NCI-H1417 treated with DMSO at 0.1 percent for 48 hours (cell line): ENCODE results near the gene HSFX3.
"Not testable (repeated sequence)": the region's sequence is repeated elsewhere in the genome, so short reads cannot be mapped to it uniquely, and the experiment has no call there.

Source experiments
- DNase-seq: peaks from one replicate; lab custom pipeline; 2025; lab: John Stamatoyannopoulos, UW

HSFX3 gene

GRCh38 chrX:149545545-149546543 lies 3.9 kb downstream of the HSFX3 start:
- not testable (repeated sequence) for DNase-seq

DNA sequence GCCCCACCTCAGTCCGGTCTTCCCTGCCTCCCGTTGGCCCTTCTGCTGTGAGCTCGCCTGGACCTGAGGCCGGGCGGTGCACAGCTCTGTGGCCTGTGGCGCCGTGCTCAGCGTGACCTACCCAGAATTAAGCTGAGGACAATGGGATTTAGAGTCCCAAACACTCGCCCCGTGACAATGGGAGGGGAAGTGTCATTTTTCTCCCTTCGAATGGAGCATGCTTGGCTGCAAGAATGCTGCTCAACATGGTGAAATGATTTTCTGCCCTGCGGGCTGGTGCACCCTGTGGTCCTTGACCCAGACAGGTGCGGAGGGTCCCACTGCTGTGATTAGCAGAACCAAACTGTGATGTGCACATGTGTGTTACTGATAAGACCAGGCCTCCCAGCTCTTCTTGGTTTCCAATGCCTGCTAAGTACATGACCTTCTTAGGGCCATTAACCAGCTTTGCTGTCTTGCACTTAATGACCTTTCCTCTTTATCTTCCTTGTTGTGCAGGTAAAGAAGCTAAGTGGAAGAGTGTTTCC lies 8.1 kb downstream of the HSFX3 start:
- no peak for DNase-seq

GRCh38 chrX:149540621-149541520 lies 8.9 kb downstream of the HSFX3 start, which contains the start of gene EOLA1:
Gene EOLA1, plus strand, starts transcription at chrX:149541012. Its CDS starts 4,619 bp downstream, at chrX:149545631.
- DNase-seq = peak; percentile 82

DNA sequence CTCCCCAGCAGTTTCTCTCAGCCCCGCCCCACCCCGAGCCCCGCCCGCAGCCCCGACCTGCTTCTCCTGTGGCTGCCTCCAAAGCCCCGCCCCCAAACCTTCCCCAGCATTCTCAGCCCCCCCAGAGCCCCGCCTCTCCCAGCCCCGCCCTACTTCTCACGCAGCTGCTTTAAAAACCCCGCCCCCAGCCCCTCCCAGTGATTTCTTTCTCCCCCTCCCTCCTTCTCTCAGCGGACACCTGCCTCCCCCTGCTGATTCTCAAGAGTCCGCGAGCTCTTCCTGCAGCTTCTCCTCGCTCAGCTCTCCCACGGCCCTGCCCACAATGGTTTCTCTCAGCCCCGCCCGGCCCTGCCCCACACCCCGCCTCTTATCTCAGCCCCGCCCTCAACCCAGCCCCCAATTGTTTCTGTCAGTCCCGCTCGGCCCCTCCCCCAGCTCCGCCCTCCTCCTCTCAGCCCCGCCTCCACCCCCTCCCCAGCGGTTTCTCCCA lies 9.5 kb downstream of the HSFX3 start:
- DNase-seq = peak; percentile 55

DNA sequence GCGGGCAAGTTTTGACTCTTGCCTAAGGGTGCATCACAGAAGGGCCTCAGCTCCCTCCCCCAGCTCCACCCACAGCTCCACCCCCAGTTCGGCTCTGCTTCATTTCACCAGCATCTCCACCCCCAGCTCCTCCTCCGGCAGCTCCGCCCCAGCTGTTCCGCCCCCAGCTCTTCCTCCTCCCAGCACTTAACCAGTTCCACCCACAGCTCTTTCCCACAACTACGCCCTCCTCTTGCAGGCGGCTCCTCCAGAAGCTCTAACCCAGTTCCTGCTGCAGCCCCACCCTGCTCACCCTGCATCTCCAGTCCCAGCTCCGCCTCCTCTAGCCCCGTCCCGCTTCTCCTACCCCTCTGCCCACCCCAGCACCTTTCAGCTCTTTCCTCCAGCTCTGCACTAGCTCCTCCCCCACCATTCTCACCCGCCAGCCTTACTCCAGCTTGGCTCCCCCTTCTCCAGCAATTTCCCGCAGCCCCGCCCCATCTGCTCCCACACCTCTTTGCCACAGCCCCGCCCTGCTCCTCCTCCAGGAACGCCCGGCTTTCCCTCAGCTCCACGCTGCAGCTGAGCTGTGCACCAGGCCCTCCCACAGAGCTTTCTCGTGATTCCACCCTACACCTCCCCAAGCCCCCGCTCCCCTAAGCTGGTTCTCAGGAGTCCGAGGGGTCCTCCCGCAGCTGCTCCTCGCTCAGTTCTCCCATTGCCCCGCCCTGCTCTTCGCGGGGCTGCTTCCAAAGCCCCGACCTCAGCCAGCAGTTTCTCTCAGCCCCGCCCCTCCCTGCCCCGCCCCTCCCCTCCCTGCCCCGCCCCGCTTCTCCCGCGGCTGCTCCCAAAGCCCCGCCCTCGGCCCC lies 10.2 kb downstream of the HSFX3 start:
- DNase-seq = peak; percentile 70

DNA sequence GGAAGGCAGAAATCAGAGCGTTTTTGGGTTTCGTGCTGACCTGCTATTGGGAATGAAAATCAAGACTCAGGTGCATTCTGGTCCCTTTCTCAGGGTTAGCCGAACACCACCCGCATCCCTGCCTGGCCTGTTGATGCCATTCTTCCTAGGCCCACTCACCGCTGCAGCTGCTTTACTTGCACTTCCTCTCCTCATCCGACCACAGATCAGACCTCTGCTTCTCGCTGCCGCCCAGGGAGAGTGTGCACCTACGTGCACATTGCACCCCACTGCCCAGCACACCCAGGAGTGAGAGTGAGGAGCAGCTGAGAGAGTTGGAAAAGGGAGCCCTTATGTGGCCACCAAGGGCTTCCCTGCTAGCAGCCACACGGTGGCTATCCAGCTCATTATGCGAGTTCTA lies 12.2 kb downstream of the HSFX3 start:
- not testable (repeated sequence) for DNase-seq

- DNase-seq = not testable (repeated sequence)
These were observed 14.7 kb downstream of the HSFX3 start for GRCh38 chrX:149534926-149535602.

GRCh38 chrX:149533999-149534398 lies 15.7 kb downstream of the HSFX3 start:
- not testable (repeated sequence) for DNase-seq

- not testable (repeated sequence) for DNase-seq
These were observed 16.9 kb downstream of the HSFX3 start for GRCh38 chrX:149532868-149533267.

GRCh38 chrX:149531599-149531998 lies 18.1 kb downstream of the HSFX3 start:
- DNase-seq = no peak

GRCh38 chrX:149528381-149528780 lies 21.3 kb downstream of the HSFX3 start:
- DNase-seq = no peak

- no peak for DNase-seq
These were observed 22.0 kb downstream of the HSFX3 start for GRCh38 chrX:149527705-149528104.

DNA sequence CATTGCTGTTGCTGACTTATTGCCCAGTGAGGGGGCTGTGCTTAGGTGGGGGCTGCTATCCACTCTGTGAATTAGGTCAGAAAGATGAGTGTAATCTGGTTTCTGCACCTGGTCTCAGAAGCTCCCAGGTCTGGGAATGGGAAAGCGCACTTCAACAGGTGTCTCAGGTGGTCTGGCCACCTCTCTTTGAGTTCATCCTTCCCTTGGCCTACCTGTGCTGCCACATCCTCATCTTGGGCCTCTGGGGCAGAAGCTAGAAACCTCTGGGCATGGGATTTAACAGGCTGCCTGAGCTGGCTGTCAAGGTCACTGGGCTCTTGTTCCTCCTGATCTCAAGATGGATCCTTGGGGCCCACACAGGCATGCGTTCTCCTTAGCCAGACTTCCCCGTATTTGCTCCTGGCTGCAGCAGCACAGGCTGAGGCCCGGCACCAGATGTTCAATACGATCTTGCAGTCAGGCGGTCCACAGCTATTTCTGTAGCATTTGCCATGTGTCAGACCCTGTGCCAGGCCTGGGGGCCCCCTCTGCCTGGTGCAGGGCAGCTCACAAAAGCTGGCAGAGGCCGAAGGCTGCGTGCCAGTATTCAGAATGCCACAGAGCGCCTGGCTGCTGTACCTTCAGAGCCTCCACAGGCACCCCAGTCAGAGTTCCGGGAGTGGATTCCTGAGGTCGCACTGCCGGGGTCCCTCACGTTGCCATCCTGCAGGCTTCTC lies 23.2 kb downstream of the HSFX3 start:
- not testable (repeated sequence) for DNase-seq

- not testable (repeated sequence) for DNase-seq
These were observed 23.8 kb downstream of the HSFX3 start for GRCh38 chrX:149525903-149526302.

DNA sequence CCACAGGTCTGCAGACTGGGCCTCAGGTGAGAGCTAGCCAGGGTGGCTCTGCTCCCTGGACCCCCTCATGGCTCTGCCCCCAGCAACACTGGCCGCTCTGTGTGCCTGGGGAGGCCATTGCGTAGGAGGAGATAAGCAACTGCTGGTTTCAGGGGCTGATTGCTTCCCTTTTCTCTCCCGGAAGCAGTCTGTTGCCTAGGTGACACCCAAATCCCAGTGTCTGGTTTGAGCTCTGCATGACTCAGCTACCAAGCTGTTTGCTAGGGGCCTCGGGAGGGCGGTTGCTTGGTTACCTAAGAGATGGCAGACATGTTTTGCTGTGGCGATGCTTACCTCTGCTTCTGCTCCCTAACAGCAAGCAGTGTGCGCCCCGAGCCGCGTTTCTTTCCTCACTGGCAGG lies 24.3 kb downstream of the HSFX3 start:
- DNase-seq = not testable (repeated sequence)

- no peak for DNase-seq
These were observed 26.8 kb downstream of the HSFX3 start for GRCh38 chrX:149522916-149523315.

DNA sequence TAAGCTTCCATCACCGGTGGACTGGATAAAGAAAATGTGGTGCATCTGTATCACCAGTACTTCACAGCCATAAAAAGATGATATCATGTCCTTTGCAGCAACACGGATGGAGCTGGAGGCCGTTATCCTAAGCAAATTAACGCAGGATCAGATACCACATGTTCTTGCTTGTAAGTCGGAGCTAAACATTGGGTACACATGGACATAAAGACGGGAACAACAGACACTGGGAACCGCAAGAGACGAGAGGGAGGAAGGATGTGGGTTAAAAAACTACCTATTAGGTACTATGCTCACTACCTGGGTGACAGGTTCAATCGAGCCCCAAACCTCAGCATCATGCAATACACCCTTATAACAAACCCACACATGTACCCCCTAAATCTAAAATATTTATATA lies 28.3 kb downstream of the HSFX3 start:
- no peak for DNase-seq

GRCh38 chrX:149520636-149521277 lies 29.0 kb downstream of the HSFX3 start:
- not testable (repeated sequence) for DNase-seq

- no peak for DNase-seq
These were observed 31.5 kb downstream of the HSFX3 start for GRCh38 chrX:149518236-149518635.
